Stomach (tissue), 9 donors: ENCODE data around the gene BFSP1. TPM values are rescaled to one million over a fixed set of nuclear protein-coding genes. Genes with fewer than 3 reads are reported as not detected.

Source experiments
- DNase-seq, 2 donors: peaks; one replicate each; pipeline versions ENCODE4 v3.0.0 to v3.0.0-alpha.2; 2013 to 2019
- H3K27ac ChIP-seq, 5 donors: fragments of 200-600 bp in 4 of 5; sonication (generic) in 4 of 5; one replicate each; pipeline ENCODE4 v1.5.1; 2013 to 2019; ENCODE audit warnings: mild to moderate bottlenecking in 1 of 5, moderate library complexity in 1 of 5
- H3K27me3 ChIP-seq, 3 donors: fragments of 200-600 bp; sonication (generic); one replicate each; pipeline ENCODE4 v1.5.1; 2017 to 2019; ENCODE audit warnings: mixed run types in 1 of 3
- H3K36me3 ChIP-seq, 4 donors: fragments of 200-600 bp; sonication (generic); 1 replicate in 3 of 4; 2 replicates in 1 of 4; pipeline ENCODE4 v1.5.1; 2016 to 2019
- H3K4me1 ChIP-seq, 4 donors: fragments of 200-600 bp; sonication (generic); one replicate each; pipeline ENCODE4 v1.5.1; 2016 to 2019
- H3K4me3 ChIP-seq, 4 donors: fragments of 200-600 bp; sonication (generic) in 3 of 4; one replicate each; pipeline ENCODE4 v1.5.1; 2016 to 2019; ENCODE audit warnings: mild to moderate bottlenecking in 1 of 4
- H3K9me3 ChIP-seq, 4 donors: fragments of 200-600 bp; sonication (generic); one replicate each; pipeline ENCODE4 v1.5.1; 2016 to 2019
- CTCF ChIP-seq, 7 experiments: fragments of 450-650 bp in 4 of 7; fragments of 200-600 bp in 3 of 7; sonication (generic) in 3 of 7; IDR thresholded peaks; one replicate each; pipeline ENCODE4 v1.5.1; 2016 to 2019; ENCODE audit warnings: antibody characterized with exemption in 7 of 7, control low read depth in 2 of 7, mild to moderate bottlenecking in 1 of 7
- EP300 ChIP-seq: sonication (generic); formaldehyde crosslinking; IDR thresholded peaks from one replicate; pipeline ENCODE4 v1.6.1; 2017; ENCODE audit warnings: antibody characterized with exemption
- POLR2A ChIP-seq, 4 donors: fragments of 450-650 bp; IDR thresholded peaks; one replicate each; pipeline ENCODE4 v1.6.1; 2016; ENCODE audit warnings: antibody characterized with exemption in 4 of 4, control low read depth in 2 of 4, mild to moderate bottlenecking in 1 of 4, moderate library complexity in 1 of 4
- POLR2AphosphoS5 ChIP-seq, 3 donors: sonication (generic); formaldehyde crosslinking; IDR thresholded peaks; one replicate each; pipeline ENCODE4 v1.6.1; 2016; ENCODE audit warnings: antibody characterized with exemption in 3 of 3
- WGBS, 5 donors: extraction: QIAGEN DNeasy Blood & Tissue Kit in 3 of 5; methylation state at CpG; one replicate each; pipeline versions ENCODE4 v1.1.5 to v1.1.7; 2013 to 2018; 5-methylcytosine and 5-hydroxymethylcytosine counted together
- intact Hi-C: fragments of 100-400 bp; cut with DNase I; formaldehyde crosslinking; loops from one replicate; pipeline ENCODE4 v1.15.1; 2023; ENCODE audit warnings: low total_unique reads
- polyA plus RNA-seq, 3 donors: library from polyadenylated mRNA; stranded (reverse); fragments of 200-250 nt; gene quantifications; one replicate each; pipeline ENCODE4 v1.2.3, GENCODE V29; 2013
- total RNA-seq, 5 donors: library from RNA; depleted of rRNA; stranded (reverse); fragments of >200 nt; gene quantifications; one replicate each; pipeline versions ENCODE4 v1.1.0 to v1.2.3, GENCODE V29; 2014 to 2016
- donor health status: healthy with polysubstance abuse.
- donor health status: Bipolar disorder and iron deficiency.
- donor health status: healthy.

BFSP1 gene
- total and polyA plus RNA-seq, 8 donors, result 0.70 to 7.1 (median 1.7) TPM; not detected in 3

GRCh38 chr20:17465236-17465635 is 65.9 kb downstream of the BFSP1 start:
- no peaks in the 10 kb centered on the region for H3K27me3 ChIP-seq
- DNase-seq, result no peak
- intact Hi-C loops, result no loop called here
- TF ChIP-seq EP300 (no peak), CTCF (IDR thresholded peaks at IDR 0.05) (no peak), POLR2A (IDR thresholded peaks at IDR 0.05) (no peak), POLR2AphosphoS5 (IDR thresholded peaks at IDR 0.05) (no peak)
- H3K36me3 ChIP-seq, result no peaks in the 10 kb centered on the region
- WGBS, 5 donors, result 85 to 97% (median 94%) methylated on average over 10 of the region's 10 CpGs
- no peak overlapping the region for H3K4me3 ChIP-seq
- no peaks in the 10 kb centered on the region for H3K4me1 ChIP-seq
- no peak overlapping the region for H3K27ac ChIP-seq
- H3K9me3 ChIP-seq, result no peaks in the 10 kb centered on the region

GRCh38 chr20:17463711-17464110 is 67.5 kb downstream of the BFSP1 start:
- Histone ChIP-seq H3K27me3 (no peaks in the 10 kb centered on the region), H3K9me3 (no peaks in the 10 kb centered on the region), H3K27ac (no peak overlapping the region), H3K36me3 (no peaks in the 10 kb centered on the region), H3K4me3 (no peak overlapping the region), H3K4me1 (no peaks in the 10 kb centered on the region)
- TF ChIP-seq POLR2AphosphoS5 (IDR thresholded peaks at IDR 0.05) (no peak), EP300 (no peak), CTCF (IDR thresholded peaks at IDR 0.05) (no peak), POLR2A (IDR thresholded peaks at IDR 0.05) (no peak)
- 48 to 70% (median 65%) methylated on average over 1 of the region's 1 CpG for WGBS, 5 donors
- intact Hi-C loops, result no loop called here
- DNase-seq, result no peak

DNA sequence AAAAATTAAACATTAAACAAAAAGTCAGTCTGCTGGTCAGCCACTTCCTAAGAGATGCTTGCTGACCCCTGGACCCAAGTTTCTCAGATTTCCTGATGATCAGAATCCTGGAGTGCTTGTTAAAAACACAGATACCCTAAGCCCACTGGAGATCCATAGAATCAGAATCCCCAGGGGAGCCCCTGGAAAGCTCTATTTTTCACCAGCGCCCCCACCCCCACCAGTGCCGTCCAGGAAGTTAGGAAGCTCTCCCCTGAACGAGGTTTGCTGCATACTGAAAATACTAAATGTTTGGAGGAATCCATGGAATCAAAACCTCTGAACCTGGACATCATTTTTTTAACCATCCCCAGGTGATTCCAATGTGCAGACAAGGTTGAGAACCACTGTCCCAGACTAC is 69.2 kb downstream of the BFSP1 start:
- intact Hi-C loops, result no loop called here
- no peak for DNase-seq
- Histone ChIP-seq H3K27ac (no peak overlapping the region), H3K4me1 (no peaks in the 10 kb centered on the region), H3K27me3 (no peaks in the 10 kb centered on the region), H3K36me3 (no peaks in the 10 kb centered on the region), H3K9me3 (no peaks in the 10 kb centered on the region), H3K4me3 (no peak overlapping the region)
- 61 to 72% (median 69%) methylated on average over 3 of the region's 3 CpGs for WGBS, 5 donors
- no peak for TF ChIP-seq CTCF (IDR thresholded peaks at IDR 0.05)
- TF ChIP-seq POLR2AphosphoS5 (IDR thresholded peaks at IDR 0.05), result no peak
- no peak for TF ChIP-seq POLR2A (IDR thresholded peaks at IDR 0.05)
- TF ChIP-seq EP300, result no peak

DNA sequence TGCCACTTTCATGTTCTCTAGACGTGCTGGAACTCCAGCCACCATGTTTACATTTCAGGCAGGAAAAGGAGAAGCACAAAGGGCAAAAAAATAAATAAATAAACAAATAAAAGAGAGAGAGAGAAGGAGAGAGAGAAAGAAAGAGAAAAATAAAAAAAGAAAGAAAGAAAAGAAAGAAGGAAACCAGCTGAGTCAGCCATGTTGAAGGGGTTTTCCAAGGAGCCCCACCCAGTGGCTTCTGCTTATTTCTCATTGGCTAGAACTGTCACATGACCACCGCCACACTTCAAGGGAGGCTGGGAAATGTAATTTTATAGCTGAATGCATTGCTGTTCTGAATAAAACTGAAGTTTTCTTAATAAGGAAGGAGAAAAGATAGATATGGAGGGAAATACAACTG is 71.1 kb downstream of the BFSP1 start:
- 56 to 77% (median 73%) methylated on average over 2 of the region's 2 CpGs for WGBS, 5 donors
- no peak overlapping the region for H3K27ac ChIP-seq
- peaks cover 0 to 7% (median 0%) of the 10 kb centered on the region in 3 donors for H3K27me3 ChIP-seq
- no peaks in the 10 kb centered on the region for H3K36me3 ChIP-seq
- no peaks in the 10 kb centered on the region for H3K9me3 ChIP-seq
- intact Hi-C loops, result no loop called here
- H3K4me1 ChIP-seq, result no peaks in the 10 kb centered on the region
- DNase-seq, result no peak
- H3K4me3 ChIP-seq, result no peak overlapping the region
- TF ChIP-seq EP300 (no peak), CTCF (IDR thresholded peaks at IDR 0.05) (no peak), POLR2AphosphoS5 (IDR thresholded peaks at IDR 0.05) (no peak), POLR2A (IDR thresholded peaks at IDR 0.05) (no peak)
